Spinal cord (tissue), 10 donors: ENCODE measurements around the gene ABCC6. TPM values are rescaled to one million over a fixed set of nuclear protein-coding genes. Genes with fewer than 3 reads are reported as not detected.

ENCODE experiments used
- DNase-seq, 6 donors: peaks; one replicate each; pipeline versions ENCODE4 v3.0.0 to v3.0.0-alpha.2; 2013 to 2015; ENCODE audit warnings: low spot score in 6 of 6, low read depth in 4 of 6
- H3K27ac ChIP-seq: one replicate; pipeline ENCODE4 v1.5.1; 2013; ENCODE audit warnings: low read depth, low read length, control low read depth
- H3K27me3 ChIP-seq: one replicate; pipeline ENCODE4 v1.6.1; 2013; ENCODE audit warnings: low read length; ENCODE audit not compliant: control insufficient read depth, insufficient read depth
- H3K36me3 ChIP-seq: one replicate; pipeline ENCODE4 v1.6.1; 2013; ENCODE audit warnings: low read length; ENCODE audit not compliant: control insufficient read depth, insufficient read depth
- H3K4me1 ChIP-seq: one replicate; pipeline ENCODE4 v1.6.1; 2013; ENCODE audit warnings: low read length; ENCODE audit not compliant: control insufficient read depth, insufficient read depth
- H3K4me3 ChIP-seq: one replicate; pipeline ENCODE4 v1.5.1; 2013; ENCODE audit warnings: low read depth, low read length, control low read depth
- H3K9me3 ChIP-seq: one replicate; pipeline ENCODE4 v1.6.1; 2013; ENCODE audit warnings: low read length; ENCODE audit not compliant: control insufficient read depth, insufficient read depth
- WGBS: methylation state at CpG from one replicate; pipeline ENCODE4 v1.1.5; 2013; ENCODE audit warnings: missing lambda C conversion rate; ENCODE audit not compliant: insufficient coverage; 5-methylcytosine and 5-hydroxymethylcytosine counted together
- polyA plus RNA-seq, 2 donors: library from polyadenylated mRNA; unstranded; fragments of 120-200 nt; gene quantifications; one replicate each; pipeline ENCODE4 v1.2.1, GENCODE V29; 2013; ENCODE audit not compliant: insufficient read length in 2 of 2
- total RNA-seq, 2 donors: library from RNA; depleted of rRNA in 1 of 2; stranded (reverse); fragments of 120-200 nt in 1 of 2; fragments of >200 nt in 1 of 2; gene quantifications; one replicate each; pipeline versions ENCODE4 v1.2.3 to v1.2.4, GENCODE V29; 2013 to 2014
- donor health status: healthy.

ABCC6 gene
- total and polyA plus RNA-seq, 4 donors, result 0.69 to 3.4 (median 1.7) TPM

DNA sequence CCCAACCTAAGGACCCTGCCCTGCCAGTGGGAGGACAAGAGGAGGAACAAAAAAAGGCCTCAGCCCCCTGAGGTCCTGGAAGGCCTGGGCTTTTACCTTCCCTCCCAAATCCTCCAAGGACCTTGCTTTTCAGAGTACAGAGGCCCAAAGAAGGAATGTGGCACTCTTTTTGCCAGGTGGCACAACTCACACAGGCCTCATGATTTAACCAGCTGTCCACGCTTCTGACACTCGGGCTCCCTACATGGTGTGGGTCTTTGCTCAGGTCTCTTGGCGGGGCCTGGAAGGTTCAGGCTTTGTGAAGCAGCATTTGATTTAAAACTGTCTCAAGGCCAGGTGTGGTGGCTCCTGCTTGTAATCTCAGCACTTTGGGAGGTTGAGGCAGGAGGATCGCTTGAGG is 120.6 kb downstream of the ABCC6 start:
- Histone ChIP-seq H3K27me3 (no peaks in the 10 kb centered on the region), H3K27ac (no peak overlapping the region), H3K36me3 (peaks cover 38% of the 10 kb centered on the region), H3K9me3 (no peaks in the 10 kb centered on the region), H3K4me3 (no peak overlapping the region), H3K4me1 (peaks cover 4% of the 10 kb centered on the region)
- 92% methylated on average over 2 of the region's 4 CpGs for WGBS
- DNase-seq, result no peak

DNA sequence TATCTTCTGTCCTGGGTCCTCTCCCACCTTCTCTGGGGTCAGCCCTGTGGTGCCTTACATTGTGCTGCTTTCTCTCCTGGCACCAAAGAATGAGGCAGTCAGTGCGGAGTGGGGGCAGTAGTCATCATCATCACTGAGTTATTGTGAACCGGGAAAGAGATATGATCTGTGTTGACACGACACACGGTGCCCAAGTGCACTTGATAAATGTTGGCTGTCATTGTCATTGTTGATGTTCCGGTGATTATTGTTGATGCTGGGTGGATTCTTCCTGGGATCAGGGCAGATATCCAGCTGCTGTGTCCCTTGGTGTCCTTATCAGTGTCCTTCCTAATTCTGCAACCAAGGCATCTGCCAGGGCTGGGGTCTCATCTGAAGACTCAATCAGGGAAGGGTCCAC is 121.7 kb downstream of the ABCC6 start:
- Histone ChIP-seq H3K9me3 (no peaks in the 10 kb centered on the region), H3K27me3 (no peaks in the 10 kb centered on the region), H3K4me1 (peaks cover 4% of the 10 kb centered on the region), H3K36me3 (peaks cover 38% of the 10 kb centered on the region), H3K4me3 (no peak overlapping the region), H3K27ac (no peak overlapping the region)
- DNase-seq, result no peak
- WGBS, result 88% methylated on average over 5 of the region's 5 CpGs

DNA sequence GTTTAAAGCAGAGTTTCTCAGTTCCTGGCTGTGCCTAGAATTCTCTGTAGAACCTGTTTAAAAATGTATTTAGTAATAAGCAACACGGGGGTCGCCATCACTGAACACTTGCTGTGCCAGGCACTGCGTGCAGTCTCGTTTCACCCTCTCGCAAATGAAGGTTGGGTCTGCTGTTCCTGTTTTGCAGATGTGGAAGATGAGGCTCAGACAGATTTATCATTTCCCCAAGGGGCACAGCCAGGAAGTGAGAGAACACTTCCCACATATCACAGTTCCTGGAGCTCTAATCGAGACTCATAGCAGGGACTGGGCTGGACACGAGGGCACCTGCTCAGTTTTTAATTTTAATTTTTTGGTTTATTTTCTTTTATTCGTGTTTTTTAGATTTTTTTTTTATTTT is 122.7 kb downstream of the ABCC6 start:
- no peak overlapping the region for H3K4me3 ChIP-seq
- H3K27me3 ChIP-seq, result no peaks in the 10 kb centered on the region
- no peak for DNase-seq
- H3K36me3 ChIP-seq, result peaks cover 35% of the 10 kb centered on the region
- no peak overlapping the region for H3K27ac ChIP-seq
- WGBS, result no CpG with 5 or more reads among the region's 8 CpGs
- H3K4me1 ChIP-seq, result peaks cover 8% of the 10 kb centered on the region
- H3K9me3 ChIP-seq, result no peaks in the 10 kb centered on the region

DNA sequence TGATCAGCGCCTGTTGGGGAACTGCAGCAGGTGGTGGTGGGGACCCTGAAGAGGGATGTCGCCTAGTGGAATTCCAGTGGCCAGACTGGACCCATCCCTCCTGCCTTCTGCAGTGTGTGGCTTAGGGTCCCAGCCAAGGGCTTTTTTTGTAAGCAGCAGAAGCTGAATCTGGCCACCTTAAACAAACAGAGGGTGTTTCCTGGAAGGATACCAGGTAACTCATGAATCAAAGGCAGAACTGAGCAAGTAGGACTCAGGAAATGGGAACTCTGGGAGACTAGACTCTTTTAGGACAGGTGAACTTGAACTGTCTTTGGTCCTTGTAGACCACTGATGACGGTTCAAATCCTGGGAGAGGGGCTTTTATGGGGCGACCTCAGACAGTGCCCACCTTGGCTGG is 124.0 kb downstream of the ABCC6 start:
- Histone ChIP-seq H3K27me3 (no peaks in the 10 kb centered on the region), H3K4me1 (peaks cover 8% of the 10 kb centered on the region), H3K4me3 (no peak overlapping the region), H3K36me3 (peaks cover 25% of the 10 kb centered on the region), H3K27ac (no peak overlapping the region), H3K9me3 (no peaks in the 10 kb centered on the region)
- WGBS, result 92% methylated on average over 4 of the region's 4 CpGs
- no peak for DNase-seq

Other genes with a start within 250 kb of the ABCC6 start
- 10 to 100 TPM; 30.5 to 94.0 TPM for gene NOMO3, start 9.0 kb upstream of the ABCC6 start, total RNA-seq
- gene NOMO3, start 9.0 kb upstream of the ABCC6 start, polyA plus RNA-seq, result 10 to 100 TPM; 51.8 to 90.8 TPM
- 1 to 10 TPM; 3.2 to 3.5 TPM for gene NPIPA7, start 155.6 kb upstream of the ABCC6 start, total RNA-seq
- gene NPIPA7, start 155.6 kb upstream of the ABCC6 start, polyA plus RNA-seq, result 10 to 100 TPM; 18.0 to 48.8 TPM